ENCODE data around the gene DFFB.

The DFFB gene

DNA sequence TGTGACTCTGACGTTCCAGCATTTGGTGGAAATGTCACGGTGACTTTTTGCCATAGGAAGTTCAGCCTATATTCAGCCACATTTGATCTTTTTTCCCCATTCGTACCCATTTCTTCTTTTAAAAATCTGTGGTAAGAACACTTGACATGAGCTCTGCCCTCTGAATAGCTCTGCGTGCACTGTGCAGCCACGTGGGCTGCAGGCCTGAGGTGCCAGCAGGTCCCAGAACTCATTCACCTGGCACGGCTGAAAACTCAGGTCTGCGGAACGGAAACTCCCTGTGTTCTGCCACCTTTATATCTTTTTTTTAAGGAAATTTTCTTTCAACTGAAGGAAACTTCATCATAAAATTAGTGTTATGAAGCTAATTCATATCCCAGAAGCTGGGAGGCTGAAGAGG, 28.9 kb upstream of the DFFB start:
- no peak for DNase-seq (ENCODE audit: low spot score)

DNA sequence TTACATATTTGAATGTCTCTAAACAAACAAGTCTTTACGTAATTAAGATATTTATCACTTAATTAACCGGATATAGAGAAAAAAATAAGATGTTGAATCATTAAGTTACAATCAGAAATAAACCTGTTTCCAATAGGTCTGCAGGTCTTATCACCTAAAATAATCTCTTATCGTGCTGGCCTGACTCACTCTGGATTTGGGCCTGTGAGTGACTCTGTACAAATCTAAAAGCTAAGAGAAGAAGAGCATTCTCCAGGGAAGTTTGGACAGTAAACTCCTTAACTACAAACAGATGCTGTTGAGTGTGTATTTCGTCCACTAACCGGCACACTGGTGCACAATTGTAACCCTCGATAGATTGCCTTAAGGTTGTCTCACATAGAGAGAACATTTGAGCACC, 25.6 kb upstream of the DFFB start:
- DNase-seq (ENCODE audit: low spot score), result no peak

DNA sequence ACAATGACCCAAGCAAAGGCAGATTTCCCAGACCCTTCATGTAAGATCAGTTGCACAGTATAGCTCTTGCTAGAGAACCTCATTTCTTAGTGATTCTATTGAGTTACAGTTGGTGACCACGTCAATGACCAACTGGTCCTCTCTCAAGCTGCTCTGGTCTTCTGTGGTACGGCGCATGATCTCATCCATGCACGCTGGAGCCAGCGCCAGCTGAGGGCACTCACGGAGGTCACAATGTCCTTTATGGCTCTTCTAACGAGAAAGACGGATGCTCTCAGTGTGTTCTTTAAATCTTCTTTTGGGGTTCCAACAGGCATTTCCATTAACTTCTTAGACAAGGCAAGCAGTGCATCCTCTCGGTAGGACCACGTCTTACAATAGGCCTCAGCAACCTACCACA, 22.6 kb upstream of the DFFB start:
- DNase-seq (ENCODE audit: low spot score), result no peak

DNA sequence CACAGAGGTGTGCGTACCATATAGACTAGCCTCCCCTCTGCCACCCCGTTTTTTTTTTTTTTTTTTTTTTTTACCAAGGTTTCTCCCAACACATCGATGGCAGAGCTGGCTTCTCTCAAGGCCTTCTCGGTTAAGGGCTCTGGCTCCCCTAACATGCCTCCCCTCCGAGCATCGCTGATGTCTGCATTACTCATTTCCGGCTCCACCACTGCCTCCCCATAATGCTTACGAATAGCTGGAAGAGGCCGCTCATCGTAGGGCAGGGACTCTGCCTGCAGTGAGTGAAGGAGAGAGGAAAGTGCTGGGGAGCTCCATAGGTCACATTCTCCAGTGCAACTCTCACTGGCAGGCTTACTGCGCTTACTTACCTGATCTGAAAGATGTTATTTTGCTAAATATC, 20.9 kb upstream of the DFFB start:
- no peak for DNase-seq (ENCODE audit: low spot score)

- no peak for DNase-seq (ENCODE audit: low spot score)
Observed at GRCh38 chr1:3837200-3837599, 20.1 kb upstream of the DFFB start.

GRCh38 chr1:3837685-3838084, 19.6 kb upstream of the DFFB start:
- no peak for DNase-seq (ENCODE audit: low spot score)

DNA sequence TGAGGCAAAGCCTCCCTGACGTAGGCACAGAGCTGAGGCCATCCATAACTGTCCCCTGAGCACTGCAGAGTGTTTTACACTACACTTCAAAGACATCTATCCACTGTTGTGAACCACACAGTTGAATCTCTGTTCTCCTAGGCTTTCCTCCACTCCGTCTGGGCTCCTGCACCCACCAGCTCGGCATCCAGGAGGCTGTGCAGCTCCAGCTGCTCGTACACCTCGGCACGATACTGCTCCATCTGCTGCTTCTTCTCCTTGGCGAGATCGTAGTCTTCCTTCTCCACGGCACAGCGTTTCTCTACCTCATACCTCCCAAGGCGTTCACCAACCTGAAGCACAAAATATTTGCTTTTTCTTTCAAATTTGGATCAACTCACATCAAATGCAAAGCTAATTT, 18.5 kb upstream of the DFFB start:
- no peak for DNase-seq (ENCODE audit: low spot score)

- DNase-seq (ENCODE audit: low spot score), result no peak
Observed at GRCh38 chr1:3841491-3841890, 15.8 kb upstream of the DFFB start.

DNA sequence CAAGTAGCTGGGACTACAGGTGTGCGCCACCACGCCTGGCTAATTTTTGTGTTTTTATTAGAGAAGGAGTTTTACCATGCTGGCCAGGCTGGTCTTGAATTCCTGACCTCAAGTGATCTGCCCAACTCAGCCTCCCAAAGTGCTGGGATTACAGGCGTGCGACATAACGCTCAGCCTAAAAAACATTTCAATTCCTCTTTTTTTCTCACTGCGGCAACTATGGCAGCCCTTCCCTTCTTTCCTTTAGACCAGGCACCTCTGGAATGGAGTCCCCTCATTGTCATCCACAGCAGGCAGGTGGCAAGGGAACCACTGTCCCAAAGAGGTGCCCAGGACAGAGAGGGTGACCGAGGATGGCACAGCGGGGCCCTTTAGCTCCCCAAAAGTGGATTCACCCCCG, 14.4 kb upstream of the DFFB start:
- no peak for DNase-seq (ENCODE audit: low spot score)

GRCh38 chr1:3846541-3846940, 10.7 kb upstream of the DFFB start:
- DNase-seq (ENCODE audit: low spot score), result no peak

DNA sequence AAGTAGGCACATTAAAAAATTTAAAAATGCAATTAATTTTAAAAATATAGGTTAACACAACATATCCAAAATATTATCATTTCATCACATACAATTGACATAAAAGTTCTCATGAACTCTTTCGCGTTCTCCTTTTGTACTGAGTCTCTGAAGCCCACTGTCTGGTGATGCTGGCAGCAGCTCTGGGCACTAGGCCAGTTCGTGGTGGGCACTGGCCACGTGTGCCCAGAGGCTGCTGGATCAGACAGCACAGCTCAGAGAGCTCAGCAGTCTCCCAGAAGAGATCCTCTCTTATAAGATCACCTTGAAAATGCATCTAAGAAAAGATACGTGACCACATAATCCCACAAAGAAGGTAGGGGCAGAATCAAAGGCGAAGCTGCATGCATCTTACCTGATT, 10.2 kb upstream of the DFFB start:
- no peak for DNase-seq (ENCODE audit: low spot score)

GRCh38 chr1:3850857-3851256, 6.4 kb upstream of the DFFB start:
- DNase-seq (ENCODE audit: low spot score), result no peak

DNA sequence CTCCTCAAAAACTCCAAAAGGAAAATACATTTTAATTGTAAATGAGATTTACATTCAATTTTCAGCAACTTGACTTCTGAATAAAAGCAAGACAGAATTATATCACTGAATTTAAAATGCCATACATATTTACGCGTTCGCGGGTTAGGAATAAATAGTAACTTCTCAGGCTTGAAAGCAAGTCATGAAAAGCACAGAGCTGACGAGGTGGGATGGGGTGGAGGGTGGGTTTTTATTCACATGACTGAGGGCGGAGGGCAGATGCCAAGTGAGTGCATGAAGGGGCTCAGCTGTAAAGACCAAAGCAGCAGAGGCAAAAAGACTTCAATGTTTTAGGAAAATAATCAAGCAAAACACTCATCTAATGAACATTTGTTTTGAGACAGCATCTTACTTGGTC, 6.0 kb upstream of the DFFB start:
- no peak for DNase-seq (ENCODE audit: low spot score)

- DNase-seq (ENCODE audit: low spot score), result no peak
Observed at GRCh38 chr1:3852091-3852490, 5.2 kb upstream of the DFFB start.

- no peak for DNase-seq (ENCODE audit: low spot score)
Observed at GRCh38 chr1:3852711-3853485, 4.4 kb upstream of the DFFB start.

GRCh38 chr1:3857791-3858129, 484 bp downstream of the DFFB start:
- no peak for DNase-seq (ENCODE audit: low spot score)

- no peak for DNase-seq (ENCODE audit: low spot score)
Observed at GRCh38 chr1:3858231-3858981, 1.1 kb downstream of the DFFB start.

- no peak for DNase-seq (ENCODE audit: low spot score)
Observed at GRCh38 chr1:3863231-3863935, 6.1 kb downstream of the DFFB start.

GRCh38 chr1:3864884-3865283, 7.6 kb downstream of the DFFB start:
- no peak for DNase-seq (ENCODE audit: low spot score)

DNA sequence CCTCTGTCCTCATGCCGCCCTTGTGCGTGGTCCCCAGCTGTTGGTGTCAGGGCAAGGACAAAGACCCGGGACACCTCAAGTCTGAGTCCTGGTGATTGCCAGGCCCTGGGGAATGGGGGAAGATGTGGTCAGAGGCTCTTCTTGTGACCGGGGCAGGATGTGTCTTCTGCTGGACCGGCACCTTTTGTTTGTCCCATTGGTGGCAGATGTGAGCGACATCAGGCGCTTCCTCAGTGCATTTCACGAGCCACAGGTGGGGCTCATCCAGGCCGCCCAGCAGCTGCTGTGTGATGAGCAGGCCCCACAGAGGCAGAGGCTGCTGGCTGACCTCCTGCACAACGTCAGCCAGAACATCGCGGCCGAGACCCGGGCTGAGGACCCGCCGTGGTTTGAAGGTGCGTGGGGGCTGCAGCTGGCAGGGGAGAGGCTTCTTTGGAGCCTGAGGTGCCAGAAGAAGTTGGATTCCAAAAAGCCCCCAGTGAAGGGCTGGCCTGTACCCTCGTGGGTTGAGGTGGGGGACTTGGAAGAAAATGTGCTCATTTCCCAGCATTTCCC, 8.4 kb downstream of the DFFB start:
- DNase-seq (ENCODE audit: low spot score), result no peak

DNA sequence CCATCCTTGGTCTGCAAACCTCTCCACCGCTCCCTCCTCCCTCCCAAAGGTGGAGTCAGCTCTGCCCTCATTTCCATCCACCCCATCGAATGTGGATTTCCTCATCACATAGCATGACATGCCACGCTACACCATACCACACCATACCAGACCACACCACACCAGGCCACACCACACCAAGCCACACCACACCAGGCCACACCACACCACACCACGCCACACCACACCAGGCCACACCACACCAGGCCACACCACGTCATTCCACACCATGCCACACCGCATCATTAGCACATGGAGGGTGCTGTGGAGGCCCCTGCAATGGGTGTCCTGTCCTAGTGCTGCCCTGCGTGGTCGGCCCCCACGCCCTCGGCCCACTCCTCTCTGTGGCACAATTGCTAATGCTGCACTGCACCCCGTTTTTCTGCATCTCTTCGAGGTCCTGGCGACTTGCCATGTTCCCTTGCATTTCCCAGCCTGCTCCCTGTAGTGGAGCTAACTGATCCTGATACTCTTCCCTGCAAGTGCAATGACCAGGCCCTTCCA, 11.3 kb downstream of the DFFB start:
- no peak for DNase-seq (ENCODE audit: low spot score)

DNA sequence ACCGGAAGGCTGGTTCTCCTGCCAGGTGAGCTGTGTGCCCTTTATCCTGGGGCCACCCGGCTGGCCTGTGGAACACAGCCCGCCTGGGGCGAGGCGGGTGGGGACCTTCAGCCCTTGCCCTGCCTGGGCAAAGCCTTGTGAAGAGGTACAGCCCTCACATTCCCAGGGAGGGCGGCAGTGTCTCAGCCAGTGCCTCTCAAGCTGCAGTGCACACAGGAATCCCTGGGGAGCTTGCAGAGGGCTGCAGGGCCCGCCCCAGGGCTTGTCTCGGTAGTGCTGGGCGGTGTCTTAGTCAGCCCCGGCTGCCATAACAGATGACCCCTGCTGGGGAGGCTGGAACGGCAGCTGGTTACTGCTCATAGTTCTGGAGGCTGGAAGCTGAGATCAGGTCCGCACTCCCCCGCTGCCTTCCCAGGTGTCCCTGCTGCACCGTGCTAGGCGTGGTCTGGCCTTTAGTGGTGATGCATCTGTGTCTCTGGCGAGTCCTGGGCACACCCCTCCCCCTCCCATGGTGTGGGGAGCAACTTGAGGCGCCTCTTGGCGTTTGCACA, 12.6 kb downstream of the DFFB start:
- DNase-seq (ENCODE audit: low spot score), result peak; percentile 71
